PC-3 (cell line): ENCODE data around the gene BRINP1.

Experiments used
- EZH2 ChIP-seq: fragments of 300-600 bp; sonication (generic); IDR thresholded peaks from one replicate; pipeline ENCODE4 v1.6.1; 2017; ENCODE audit warnings: antibody characterized with exemption, mild to moderate bottlenecking, low read length; ENCODE audit not compliant: unreplicated experiment
- EZH2phosphoT487 ChIP-seq: fragments of 300-600 bp; sonication (generic); IDR thresholded peaks from 2 replicates; pipeline ENCODE4 v1.6.1; 2018; ENCODE audit warnings: mild to moderate bottlenecking, antibody characterized with exemption, low read length, borderline replicate concordance
- TF ChIP-seq, protein P1 (sequence below): fragments of 300-600 bp; sonication (generic); conservative IDR thresholded peaks from 2 replicates; pipeline ENCODE4 v1.5.1; 2017; ENCODE audit warnings: antibody characterized with exemption, low read depth, mild to moderate bottlenecking, low read length

DNA sequence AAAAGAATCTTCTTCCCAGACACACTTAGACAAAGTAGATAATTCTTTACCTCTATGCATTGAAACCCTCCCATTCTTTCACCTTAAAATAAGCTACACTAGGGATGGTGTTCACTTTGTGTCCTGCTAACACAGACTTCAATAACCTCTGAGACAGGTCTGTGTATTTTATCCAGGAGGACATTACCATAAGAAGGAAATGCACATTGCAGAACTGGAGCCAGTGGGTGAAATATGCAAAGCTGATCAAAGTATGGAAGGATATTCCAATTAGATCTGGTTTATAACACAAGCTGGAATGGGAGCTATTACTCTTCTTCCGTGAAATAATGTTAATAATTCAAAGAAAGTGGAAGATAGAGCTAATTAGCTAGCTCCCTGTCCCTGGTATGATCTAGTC lies 204.1 kb downstream of the BRINP1 start:
- TF ChIP-seq, protein P1, sequence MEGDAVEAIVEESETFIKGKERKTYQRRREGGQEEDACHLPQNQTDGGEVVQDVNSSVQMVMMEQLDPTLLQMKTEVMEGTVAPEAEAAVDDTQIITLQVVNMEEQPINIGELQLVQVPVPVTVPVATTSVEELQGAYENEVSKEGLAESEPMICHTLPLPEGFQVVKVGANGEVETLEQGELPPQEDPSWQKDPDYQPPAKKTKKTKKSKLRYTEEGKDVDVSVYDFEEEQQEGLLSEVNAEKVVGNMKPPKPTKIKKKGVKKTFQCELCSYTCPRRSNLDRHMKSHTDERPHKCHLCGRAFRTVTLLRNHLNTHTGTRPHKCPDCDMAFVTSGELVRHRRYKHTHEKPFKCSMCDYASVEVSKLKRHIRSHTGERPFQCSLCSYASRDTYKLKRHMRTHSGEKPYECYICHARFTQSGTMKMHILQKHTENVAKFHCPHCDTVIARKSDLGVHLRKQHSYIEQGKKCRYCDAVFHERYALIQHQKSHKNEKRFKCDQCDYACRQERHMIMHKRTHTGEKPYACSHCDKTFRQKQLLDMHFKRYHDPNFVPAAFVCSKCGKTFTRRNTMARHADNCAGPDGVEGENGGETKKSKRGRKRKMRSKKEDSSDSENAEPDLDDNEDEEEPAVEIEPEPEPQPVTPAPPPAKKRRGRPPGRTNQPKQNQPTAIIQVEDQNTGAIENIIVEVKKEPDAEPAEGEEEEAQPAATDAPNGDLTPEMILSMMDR, result no peak
- TF ChIP-seq EZH2, result no peak
- no peak for TF ChIP-seq EZH2phosphoT487
